Fibroblast of mammary gland (primary cell): ENCODE data around the gene PARVA.

Source experiments
- DNase-seq: peaks from one replicate; pipeline ENCODE4 v3.0.0-alpha.2; 2010; ENCODE audit warnings: low read depth
- H3K4me3 ChIP-seq: 2 replicates; pipeline ENCODE4 v1.5.1; 2011; ENCODE audit warnings: low read depth, mild to moderate bottlenecking, low read length, moderate library complexity; ENCODE audit not compliant: control insufficient read depth
- CTCF ChIP-seq: conservative IDR thresholded peaks from 2 replicates; pipeline ENCODE4 v1.5.1; 2011; ENCODE audit warnings: low read depth, low read length, inconsistent platforms; ENCODE audit not compliant: control insufficient read depth, insufficient read depth

PARVA gene

GRCh38 chr11:12512132-12512531, 134.8 kb downstream of the PARVA start:
- DNase-seq: no peak
- no peak overlapping the region for H3K4me3 ChIP-seq
- no peak for TF ChIP-seq CTCF

GRCh38 chr11:12512826-12513395, 135.5 kb downstream of the PARVA start:
- no peak for TF ChIP-seq CTCF
- DNase-seq: no peak
- H3K4me3 ChIP-seq: no peak overlapping the region

GRCh38 chr11:12516387-12517105, 139.2 kb downstream of the PARVA start:
- DNase-seq: no peak
- TF ChIP-seq CTCF: no peak
- no peak overlapping the region for H3K4me3 ChIP-seq

GRCh38 chr11:12517306-12517705, 139.9 kb downstream of the PARVA start:
- H3K4me3 ChIP-seq: no peak overlapping the region
- DNase-seq: no peak
- no peak for TF ChIP-seq CTCF

GRCh38 chr11:12517741-12518140, 140.4 kb downstream of the PARVA start:
- no peak for DNase-seq
- no peak overlapping the region for H3K4me3 ChIP-seq
- TF ChIP-seq CTCF: no peak

- no peak for TF ChIP-seq CTCF
- DNase-seq: no peak
- H3K4me3 ChIP-seq: no peak overlapping the region
Measured at GRCh38 chr11:12518606-12519385, 141.4 kb downstream of the PARVA start.
